Natural killer cell treated with Interleukin-12 subunit alpha and Interleukin-12 subunit beta and Interleukin-15 and Interleukin-18, amount 100 ng/mL, for 72 hours (primary cell): ENCODE results near the gene YY1AP1. TPM values are rescaled to one million over a fixed set of nuclear protein-coding genes. Genes with fewer than 3 reads are reported as not detected.
"Not testable (repeated sequence)": the region's sequence is repeated elsewhere in the genome, so short reads cannot be mapped to it uniquely, and the experiment has no call there.

ENCODE experiments used
- ATAC-seq, 2 donors: fragments of 150-1000 bp; cut with Tn5 transposase in 1 of 2; sonication (Bioruptor Pico), chemical (Tn5 transposase) in 1 of 2; 2 replicates each; pipeline ENCODE4 v1.10.0; 2021
- DNase-seq: peaks from one replicate; pipeline ENCODE4 v3.0.0; 2022; ENCODE audit warnings: low spot score
- H3K27ac Mint-ChIP-seq, 2 donors: 1 replicate in 1 of 2; 2 replicates in 1 of 2; pipeline ENCODE4 v1.8.0; 2022; ENCODE audit warnings: mixed read lengths in 2 of 2, mild to moderate bottlenecking in 1 of 2, moderate library complexity in 1 of 2
- H3K27me3 Mint-ChIP-seq, 2 donors: 1 replicate in 1 of 2; 2 replicates in 1 of 2; pipeline ENCODE4 v1.8.0; 2022; ENCODE audit warnings: mixed read lengths in 2 of 2
- H3K36me3 Mint-ChIP-seq: one replicate; pipeline ENCODE4 v1.8.0; 2022; ENCODE audit warnings: mixed read lengths
- H3K4me1 Mint-ChIP-seq, 2 donors: 1 replicate in 1 of 2; 2 replicates in 1 of 2; pipeline ENCODE4 v1.8.0; 2022; ENCODE audit warnings: low read depth in 2 of 2, mixed read lengths in 2 of 2, mild to moderate bottlenecking in 1 of 2
- H3K4me3 Mint-ChIP-seq: one replicate; pipeline ENCODE4 v1.8.0; 2022; ENCODE audit warnings: mixed read lengths
- H3K9me3 Mint-ChIP-seq: 2 replicates; pipeline ENCODE4 v1.8.0; 2022; ENCODE audit warnings: mixed read lengths
- total RNA-seq, 2 donors: library from RNA; stranded (reverse); gene quantifications; one replicate each; pipeline ENCODE4 v1.2.3, GENCODE V29; 2022

Gene YY1AP1
- total RNA-seq, 2 donors from 2014 or later = 73.3 to 88.9 TPM

GRCh38 chr1:155704414-155704813 lies 15.8 kb upstream of the YY1AP1 start:
- H3K36me3 Mint-ChIP-seq, H3K27me3 Mint-ChIP-seq, ATAC-seq, DNase-seq, H3K9me3 Mint-ChIP-seq, H3K4me3 Mint-ChIP-seq, H3K27ac Mint-ChIP-seq: not testable (repeated sequence)
- H3K4me1 Mint-ChIP-seq = peaks cover 13 to 21% of the 10 kb centered on the region in 2 donors

GRCh38 chr1:155703216-155703615 lies 14.6 kb upstream of the YY1AP1 start:
- H3K9me3 Mint-ChIP-seq = no peaks in the 10 kb centered on the region
- H3K4me3 Mint-ChIP-seq = no peak overlapping the region
- no peak for ATAC-seq
- no peak overlapping the region for H3K27ac Mint-ChIP-seq
- no peaks in the 10 kb centered on the region for H3K27me3 Mint-ChIP-seq
- peaks cover 23 to 29% of the 10 kb centered on the region in 2 donors for H3K4me1 Mint-ChIP-seq
- DNase-seq = no peak
- H3K36me3 Mint-ChIP-seq = peaks cover 4% of the 10 kb centered on the region

GRCh38 chr1:155701675-155702074 lies 13.1 kb upstream of the YY1AP1 start:
- peaks cover 22 to 29% of the 10 kb centered on the region in 2 donors for H3K4me1 Mint-ChIP-seq
- DNase-seq, H3K27ac Mint-ChIP-seq, ATAC-seq, H3K27me3 Mint-ChIP-seq, H3K36me3 Mint-ChIP-seq, H3K9me3 Mint-ChIP-seq, H3K4me3 Mint-ChIP-seq: not testable (repeated sequence)

GRCh38 chr1:155699062-155699461 lies 10.5 kb upstream of the YY1AP1 start:
- H3K9me3 Mint-ChIP-seq, H3K27ac Mint-ChIP-seq, H3K27me3 Mint-ChIP-seq, H3K4me3 Mint-ChIP-seq, ATAC-seq, DNase-seq: not testable (repeated sequence)
- H3K36me3 Mint-ChIP-seq = peaks cover 12% of the 10 kb centered on the region
- H3K4me1 Mint-ChIP-seq = peaks cover 35 to 44% of the 10 kb centered on the region in 2 donors

GRCh38 chr1:155698382-155699038 lies 9.9 kb upstream of the YY1AP1 start:
- ATAC-seq (no peak), DNase-seq (no peak)
- H3K27ac Mint-ChIP-seq = no peak overlapping the region
- H3K4me3 Mint-ChIP-seq = no peak overlapping the region
- peaks cover 37 to 44% of the 10 kb centered on the region in 2 donors for H3K4me1 Mint-ChIP-seq
- no peaks in the 10 kb centered on the region for H3K9me3 Mint-ChIP-seq
- no peaks in the 10 kb centered on the region for H3K27me3 Mint-ChIP-seq
- peaks cover 12% of the 10 kb centered on the region for H3K36me3 Mint-ChIP-seq

GRCh38 chr1:155697616-155698015 lies 9.0 kb upstream of the YY1AP1 start:
- not testable (repeated sequence) for H3K27ac Mint-ChIP-seq, H3K27me3 Mint-ChIP-seq, H3K4me3 Mint-ChIP-seq, DNase-seq, ATAC-seq, H3K9me3 Mint-ChIP-seq
- Mint-ChIP-seq H3K4me1 (peaks cover 40% of the 10 kb centered on the region in 2 donors), H3K36me3 (peaks cover 12% of the 10 kb centered on the region)

- H3K27ac Mint-ChIP-seq = no peak overlapping the region
- H3K4me1 Mint-ChIP-seq = peaks cover 40 to 44% of the 10 kb centered on the region in 2 donors
- peaks cover 12% of the 10 kb centered on the region for H3K36me3 Mint-ChIP-seq
- no peak overlapping the region for H3K4me3 Mint-ChIP-seq
- ATAC-seq = no peak
- DNase-seq = no peak
- H3K27me3 Mint-ChIP-seq = no peaks in the 10 kb centered on the region
- H3K9me3 Mint-ChIP-seq = no peaks in the 10 kb centered on the region
These were observed 8.5 kb upstream of the YY1AP1 start for GRCh38 chr1:155697046-155697445.

GRCh38 chr1:155696524-155696923 lies 8.0 kb upstream of the YY1AP1 start:
- ATAC-seq = no peak
- peaks cover 40 to 47% of the 10 kb centered on the region in 2 donors for H3K4me1 Mint-ChIP-seq
- peak overlapping the region; percentile 41 for H3K4me3 Mint-ChIP-seq
- no peak overlapping the region for H3K27ac Mint-ChIP-seq
- no peak for DNase-seq
- no peaks in the 10 kb centered on the region for H3K9me3 Mint-ChIP-seq
- peaks cover 13% of the 10 kb centered on the region for H3K36me3 Mint-ChIP-seq
- H3K27me3 Mint-ChIP-seq = no peaks in the 10 kb centered on the region

- Mint-ChIP-seq H3K9me3 (no peaks in the 10 kb centered on the region), H3K27me3 (no peaks in the 10 kb centered on the region), H3K4me3 (peak overlapping the region; percentile 76), H3K27ac (no peak overlapping the region), H3K4me1 (peaks cover 40 to 54% of the 10 kb centered on the region in 2 donors), H3K36me3 (peaks cover 18% of the 10 kb centered on the region)
- ATAC-seq (no peak), DNase-seq (no peak)
These were observed 7.0 kb upstream of the YY1AP1 start for GRCh38 chr1:155695608-155696007.

GRCh38 chr1:155695072-155695471 lies 6.5 kb upstream of the YY1AP1 start:
- H3K4me1 Mint-ChIP-seq = peaks cover 43 to 57% of the 10 kb centered on the region in 2 donors
- peaks cover 18% of the 10 kb centered on the region for H3K36me3 Mint-ChIP-seq
- peak overlapping the region in 1 of 2 donors; percentile 23 for H3K27ac Mint-ChIP-seq
- H3K9me3 Mint-ChIP-seq = no peaks in the 10 kb centered on the region
- no peak for DNase-seq
- H3K4me3 Mint-ChIP-seq = peak overlapping the region; percentile 76
- ATAC-seq = no peak
- H3K27me3 Mint-ChIP-seq = no peaks in the 10 kb centered on the region

- Mint-ChIP-seq H3K27ac (peak overlapping the region in 1 of 2 donors; percentile 23), H3K36me3 (peaks cover 18% of the 10 kb centered on the region), H3K27me3 (no peaks in the 10 kb centered on the region), H3K4me1 (peaks cover 46 to 63% of the 10 kb centered on the region in 2 donors), H3K9me3 (no peaks in the 10 kb centered on the region), H3K4me3 (no peak overlapping the region)
- ATAC-seq (no peak), DNase-seq (no peak)
These were observed 5.6 kb upstream of the YY1AP1 start for GRCh38 chr1:155694167-155694566.

- H3K36me3 Mint-ChIP-seq = peaks cover 14% of the 10 kb centered on the region
- no peaks in the 10 kb centered on the region for H3K27me3 Mint-ChIP-seq
- H3K9me3 Mint-ChIP-seq = no peaks in the 10 kb centered on the region
- H3K27ac Mint-ChIP-seq = no peak overlapping the region
- DNase-seq = no peak
- no peak overlapping the region for H3K4me3 Mint-ChIP-seq
- ATAC-seq = no peak
- H3K4me1 Mint-ChIP-seq = peaks cover 33 to 47% of the 10 kb centered on the region in 2 donors
These were observed 3.5 kb upstream of the YY1AP1 start for GRCh38 chr1:155691992-155692528.

- not testable (repeated sequence) for H3K9me3 Mint-ChIP-seq, ATAC-seq, H3K27me3 Mint-ChIP-seq, DNase-seq
- H3K4me3 Mint-ChIP-seq = peak within 1 kb of the TSS; percentile 98
- peaks cover 37 to 46% of the 10 kb centered on the region in 2 donors for H3K4me1 Mint-ChIP-seq
- peaks cover 11% of the 10 kb centered on the region for H3K36me3 Mint-ChIP-seq
- peak within 1 kb of the TSS; percentile 92 to 94 for H3K27ac Mint-ChIP-seq
These were observed 570 bp upstream of the YY1AP1 start, which contains the start of gene DAP3 for GRCh38 chr1:155689081-155689607. Gene DAP3 (plus strand): TSS chr1:155689091. CDS start chr1:155709780, 20,689 bp downstream.

- Mint-ChIP-seq H3K4me3 (peak overlapping the region; percentile 98), H3K27ac (peak overlapping the region; percentile 92 to 94), H3K36me3 (peaks cover 11% of the 10 kb centered on the region), H3K4me1 (peaks cover 39 to 47% of the 10 kb centered on the region in 2 donors)
- DNase-seq, H3K27me3 Mint-ChIP-seq, H3K9me3 Mint-ChIP-seq: not testable (repeated sequence)
- peak; percentile 22 to 52 for ATAC-seq
These were observed 760 bp downstream of the YY1AP1 start for GRCh38 chr1:155687705-155688323.
